GM12874 (cell line): ENCODE data around the gene TIMP3.

Experiments used
- CTCF ChIP-seq: IDR thresholded peaks from 2 replicates; pipeline ENCODE4 v1.5.1; 2011; ENCODE audit warnings: low read depth, mild to moderate bottlenecking, control low read depth, low read length, moderate library complexity; ENCODE audit not compliant: insufficient read depth

The TIMP3 gene

GRCh38 chr22:32814285-32814860 is 12.9 kb downstream of the TIMP3 start:
- no peak for TF ChIP-seq CTCF

- TF ChIP-seq CTCF = no peak
Observed at GRCh38 chr22:32815059-32815458, 13.6 kb downstream of the TIMP3 start.

- TF ChIP-seq CTCF = no peak
Observed at GRCh38 chr22:32815943-32816342, 14.4 kb downstream of the TIMP3 start.

GRCh38 chr22:32817137-32817730 is 15.7 kb downstream of the TIMP3 start:
- no peak for TF ChIP-seq CTCF

DNA sequence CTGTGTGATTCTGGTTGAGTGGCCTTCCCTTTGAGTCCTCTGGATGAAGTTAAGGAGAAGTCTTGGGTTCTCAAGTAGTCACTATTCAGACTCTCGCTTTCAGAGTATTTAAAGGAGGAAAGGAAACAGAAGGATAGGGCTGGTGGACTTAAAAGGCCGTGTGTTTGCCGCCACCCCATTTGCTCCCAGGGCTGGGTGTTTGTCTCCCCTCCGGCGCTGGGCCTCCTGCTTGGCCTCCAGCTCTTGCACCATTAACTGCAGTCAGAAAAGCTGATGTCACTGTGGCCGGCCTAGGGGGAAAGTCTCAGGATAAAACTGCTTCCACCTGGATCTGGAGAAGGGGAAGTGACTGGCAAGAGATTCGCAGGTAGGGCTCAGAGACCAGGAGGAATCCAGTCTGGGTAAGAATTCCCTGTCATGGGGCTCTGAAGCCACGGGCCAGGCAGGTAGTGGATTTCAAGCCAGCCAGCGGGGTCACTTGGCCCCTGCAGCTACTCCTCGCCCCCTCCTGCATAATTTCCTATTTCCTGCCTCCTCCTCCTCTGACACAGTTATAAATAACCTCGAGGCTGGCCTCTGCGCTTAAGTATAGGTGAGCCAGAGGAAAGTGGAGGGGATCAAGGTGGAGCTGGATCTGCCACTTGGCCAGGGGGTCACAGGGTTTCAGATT is 17.1 kb downstream of the TIMP3 start:
- TF ChIP-seq CTCF = no peak

GRCh38 chr22:32819120-32819519 is 17.6 kb downstream of the TIMP3 start:
- TF ChIP-seq CTCF = no peak

- no peak for TF ChIP-seq CTCF
Observed at GRCh38 chr22:32820131-32821119, 18.9 kb downstream of the TIMP3 start.
